Upper lobe of right lung (tissue), 1 donor: Measurements from ENCODE around the gene PTPRC. TPM values are rescaled to one million over a fixed set of nuclear protein-coding genes. Genes with fewer than 3 reads are reported as not detected.
A peak's percentile ranks its signal among the peaks of the same experiment; 100 is the strongest.

ENCODE experiments used
- ATAC-seq: fragments of 200-7000 bp; cut with Tn5 transposase; one replicate; pipeline ENCODE4 v1.9.1; 2020; ENCODE audit warnings: mild to moderate bottlenecking, moderate library complexity
- DNase-seq: peaks from one replicate; pipeline ENCODE4 v3.0.0-alpha.2; 2020
- H3K27ac ChIP-seq: fragments of 200-600 bp; one replicate; pipeline ENCODE4 v1.8.0; 2022
- H3K27me3 ChIP-seq: fragments of 200-600 bp; one replicate; pipeline ENCODE4 v1.8.0; 2022; ENCODE audit warnings: mild to moderate bottlenecking
- H3K36me3 ChIP-seq: fragments of 200-600 bp; one replicate; pipeline ENCODE4 v1.8.0; 2022
- H3K4me1 ChIP-seq: fragments of 200-600 bp; one replicate; pipeline ENCODE4 v1.8.0; 2022
- H3K4me3 ChIP-seq: fragments of 200-600 bp; one replicate; pipeline ENCODE4 v1.8.0; 2022; ENCODE audit warnings: mild to moderate bottlenecking
- H3K9me3 ChIP-seq: fragments of 200-600 bp; one replicate; pipeline ENCODE4 v1.8.0; 2022
- CTCF ChIP-seq: fragments of 200-600 bp; IDR thresholded peaks from one replicate; pipeline ENCODE4 v1.8.0; 2022; ENCODE audit warnings: antibody characterized with exemption
- intact Hi-C: fragments of 100-400 bp; cut with DNase I; formaldehyde crosslinking; loops from one replicate; pipeline ENCODE4 v1.11.0; 2022
- total RNA-seq: library from RNA; stranded (reverse); fragmentation: NEBNext Ultra II Directional; extraction: Animal tissue kit (Norgen Biotek cat#: 25700); gene quantifications from one replicate; pipeline ENCODE4 v1.2.1, GENCODE V29; 2021
- donor health status: DM: no; HTN: yes; CAD: no; lungs with severe emphysema.

The PTPRC gene
- total RNA-seq, 1 donor from 2014 or later, result 127 TPM

DNA sequence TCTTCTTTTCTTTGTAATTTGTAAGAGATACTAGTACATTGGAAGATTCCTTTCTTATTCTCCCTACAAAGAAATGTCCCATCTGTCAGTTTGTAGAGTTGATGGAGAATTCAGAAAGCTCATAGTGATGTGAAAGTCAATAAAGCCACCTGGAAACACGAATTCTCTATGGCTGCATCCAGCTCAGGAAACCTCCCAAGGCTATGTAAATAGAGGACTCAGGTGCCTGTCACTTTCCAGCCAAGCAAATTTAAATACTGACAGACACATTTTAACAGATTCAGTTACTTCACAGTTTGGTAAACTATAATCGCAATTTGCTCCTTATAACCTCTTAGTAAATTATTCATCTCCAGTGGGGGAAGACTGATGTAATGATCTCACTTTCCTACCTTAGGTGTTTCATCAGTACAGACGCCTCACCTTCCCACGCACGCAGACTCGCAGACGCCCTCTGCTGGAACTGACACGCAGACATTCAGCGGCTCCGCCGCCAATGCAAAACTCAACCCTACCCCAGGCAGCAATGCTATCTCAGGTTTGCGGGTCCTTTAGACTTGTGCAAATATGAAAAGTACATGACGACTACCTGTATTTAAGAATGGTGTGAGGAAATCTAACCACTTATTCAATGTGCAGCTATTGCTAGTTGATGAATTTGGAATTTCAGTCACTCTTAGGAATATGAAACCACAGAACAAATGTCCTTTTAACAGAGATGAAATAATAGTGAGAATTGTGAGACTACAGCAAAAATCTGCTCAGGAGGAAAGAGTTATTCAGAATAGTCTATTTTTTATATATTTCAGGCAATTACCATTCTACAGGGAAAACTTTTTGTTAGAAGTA, 60.6 kb downstream of the PTPRC start:
- Histone ChIP-seq H3K27me3 (peaks cover 4% of the 10 kb centered on the region), H3K9me3 (no peaks in the 10 kb centered on the region), H3K27ac (no peak overlapping the region), H3K36me3 (peaks cover 8% of the 10 kb centered on the region), H3K4me1 (peaks cover 8% of the 10 kb centered on the region), H3K4me3 (no peak overlapping the region)
- TF ChIP-seq CTCF, result peak; percentile 74
- intact Hi-C loops, result no loop called here
- DNase-seq (peak; percentile 87), ATAC-seq (peak; percentile 99)

DNA sequence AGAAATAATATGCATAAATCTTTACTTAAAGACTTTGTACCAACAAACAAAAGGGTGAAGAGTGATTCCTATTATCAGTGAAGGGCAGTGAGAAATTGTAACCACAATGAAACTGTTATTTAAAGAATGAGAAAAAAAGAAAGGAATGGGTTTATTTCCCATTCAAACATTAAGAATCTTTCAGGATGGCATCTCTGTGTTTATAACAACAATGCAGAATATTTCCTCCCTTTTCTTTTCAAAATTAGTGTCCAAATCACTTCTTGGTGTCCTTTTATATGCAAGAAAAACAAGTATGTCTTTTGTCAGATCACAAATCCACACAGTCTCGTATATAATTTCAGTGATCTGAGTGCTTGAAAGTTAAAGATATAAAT, 61.2 kb downstream of the PTPRC start:
- no peak for DNase-seq

DNA sequence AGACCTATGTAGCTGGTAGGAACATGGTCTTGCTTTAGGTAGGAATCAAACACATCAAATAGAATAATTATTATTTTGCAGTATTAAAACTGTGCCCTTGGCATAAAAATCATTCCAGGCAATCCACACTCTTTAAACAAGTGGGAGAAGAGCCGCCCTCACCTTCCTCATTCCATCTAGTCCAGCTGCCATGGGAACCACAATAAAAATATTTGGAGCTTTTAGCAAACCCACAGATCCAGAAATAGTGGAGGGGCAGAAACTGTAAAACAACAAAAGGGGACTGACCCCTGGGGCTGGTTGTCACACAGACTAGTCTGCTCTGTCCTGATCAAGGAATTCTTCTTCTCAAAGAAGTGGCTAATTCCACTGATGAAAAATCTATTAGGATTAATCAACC, 61.6 kb downstream of the PTPRC start:
- no peak overlapping the region for H3K27ac ChIP-seq
- H3K4me3 ChIP-seq, result no peak overlapping the region
- no peak for ATAC-seq
- H3K4me1 ChIP-seq, result peaks cover 8% of the 10 kb centered on the region
- H3K9me3 ChIP-seq, result no peaks in the 10 kb centered on the region
- peaks cover 16% of the 10 kb centered on the region for H3K36me3 ChIP-seq
- intact Hi-C loops, result no loop called here
- no peak for TF ChIP-seq CTCF
- DNase-seq, result no peak
- H3K27me3 ChIP-seq, result peaks cover 4% of the 10 kb centered on the region

More for the DNA sequence above, 61.2 kb downstream of the PTPRC start:
- ATAC-seq, result no peak
- TF ChIP-seq CTCF, result no peak
- intact Hi-C loops, result no loop called here
- Histone ChIP-seq H3K4me3 (no peak overlapping the region), H3K4me1 (peaks cover 8% of the 10 kb centered on the region), H3K36me3 (peaks cover 13% of the 10 kb centered on the region), H3K27ac (no peak overlapping the region), H3K27me3 (peaks cover 4% of the 10 kb centered on the region), H3K9me3 (no peaks in the 10 kb centered on the region)

- Histone ChIP-seq H3K36me3 (peaks cover 18% of the 10 kb centered on the region), H3K4me3 (no peak overlapping the region), H3K27ac (no peak overlapping the region), H3K27me3 (peaks cover 4% of the 10 kb centered on the region), H3K4me1 (peaks cover 8% of the 10 kb centered on the region), H3K9me3 (no peaks in the 10 kb centered on the region)
- intact Hi-C loops, result no loop called here
- ATAC-seq (no peak), DNase-seq (no peak)
- no peak for TF ChIP-seq CTCF
Measured at GRCh38 chr1:198701250-198701649, 62.4 kb downstream of the PTPRC start.

GRCh38 chr1:198701766-198702539, 63.1 kb downstream of the PTPRC start:
- TF ChIP-seq CTCF, result no peak
- DNase-seq (no peak), ATAC-seq (no peak)
- H3K27me3 ChIP-seq, result peaks cover 4% of the 10 kb centered on the region
- peaks cover 8% of the 10 kb centered on the region for H3K4me1 ChIP-seq
- H3K9me3 ChIP-seq, result no peaks in the 10 kb centered on the region
- no peak overlapping the region for H3K27ac ChIP-seq
- H3K36me3 ChIP-seq, result peaks cover 18% of the 10 kb centered on the region
- intact Hi-C loops, result no loop called here
- H3K4me3 ChIP-seq, result no peak overlapping the region
